ENCODE results near the gene SHE. TPM values are rescaled to one million over a fixed set of nuclear protein-coding genes. Genes with fewer than 3 reads are reported as not detected.
A peak's percentile ranks its signal among the peaks of the same experiment; 100 is the strongest.
"Not testable (repeated sequence)": the region's sequence is repeated elsewhere in the genome, so short reads cannot be mapped to it uniquely, and the experiment has no call there.

Gene SHE
- total RNA-seq, 5 donors from 2014 or later (not counting 1 experiment from before 2014, with no cell fraction given), result 0.06 to 0.07 (median 0.06) TPM; not detected in 2

DNA sequence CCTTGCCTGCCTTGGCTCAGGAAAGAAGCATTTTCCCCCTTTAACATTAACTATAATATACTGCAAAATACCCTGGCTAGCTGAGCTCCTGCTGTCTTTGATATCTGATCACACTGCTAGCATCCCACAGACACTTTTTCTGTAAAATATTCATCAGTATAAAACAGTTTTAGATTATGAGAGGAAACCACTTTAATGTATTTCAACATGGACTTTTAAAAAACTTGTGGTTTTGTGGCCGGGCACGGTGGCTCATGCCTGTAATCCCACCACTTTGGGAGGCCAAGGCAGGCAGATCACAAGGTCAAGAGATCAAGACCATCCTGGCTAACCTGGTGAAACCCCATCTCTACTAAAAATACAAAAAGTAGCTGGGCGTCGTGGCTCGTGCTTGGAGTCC lies 15.5 kb downstream of the SHE start:
- 0% methylated on average over 2 of the region's 5 CpGs for WGBS (ENCODE audit: insufficient coverage)
- POLR2A ChIA-PET, result interaction anchor here in 1 of 2 donors (1.0 kb wide), 1 partner anchor 194 kb away, joined by 4 read pairs; no protein-coding TSS in a partner anchor

DNA sequence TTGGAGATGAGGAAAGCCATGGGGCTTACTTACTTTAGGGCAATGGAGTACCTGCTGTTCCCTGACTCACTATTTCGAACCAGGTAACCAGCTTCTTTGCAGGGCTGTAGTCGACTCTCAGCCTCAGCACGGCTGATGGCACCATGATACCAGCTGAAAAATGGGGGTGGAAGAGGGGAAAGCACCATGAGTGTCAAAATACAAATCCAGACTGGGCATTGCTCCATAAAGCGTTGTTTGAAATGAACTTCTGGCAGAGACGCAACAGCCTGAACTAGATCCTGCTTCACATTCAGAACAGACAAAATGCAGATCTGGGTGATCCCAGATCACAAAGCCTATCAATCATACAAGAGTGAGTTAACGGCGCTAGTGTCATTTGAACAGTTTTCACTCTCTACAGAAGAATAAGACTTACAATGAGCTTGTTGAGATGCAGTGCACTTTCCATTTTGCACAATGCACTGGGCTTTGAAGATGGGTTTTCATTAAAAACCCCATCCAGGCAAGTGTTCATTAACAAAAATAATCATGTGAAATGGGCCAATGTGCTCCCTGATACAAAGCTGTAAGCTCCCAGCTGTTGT lies 16.2 kb downstream of the SHE start:
- POLR2A ChIA-PET, result interaction anchor here in 1 of 2 donors (1.0 kb wide), 1 partner anchor 194 kb away, joined by 4 read pairs; no protein-coding TSS in a partner anchor
- CTCF ChIA-PET, result no interaction called here

More for the DNA sequence above, 15.5 kb downstream of the SHE start:
- H3K27ac ChIP-seq (ENCODE audit: low read length); H3K9me3 Mint-ChIP-seq; H3K27me3 Mint-ChIP-seq; H3K27me3 ChIP-seq (replicated peaks in 1 of 2; ENCODE audit: control insufficient read depth in 2 of 2, extremely low read depth in 1 of 2, insufficient read depth in 2 of 2, low read length in 1 of 2); H3K4me1 ChIP-seq (ENCODE audit: control insufficient read depth in 1 of 2, extremely low read depth in 1 of 2, insufficient read depth in 2 of 2, low read length in 2 of 2); H3K27ac Mint-ChIP-seq; H3K4me3 ChIP-seq (ENCODE audit: control insufficient read depth in 1 of 2, extremely low read depth in 1 of 2, low read length in 1 of 2); H3K36me3 ChIP-seq (ENCODE audit: control insufficient read depth in 2 of 2, extremely low read depth in 1 of 2, insufficient read depth in 1 of 2, low read length in 1 of 2); H3K4me3 Mint-ChIP-seq; H3K9me3 ChIP-seq; DNase-seq; H3K36me3 Mint-ChIP-seq; H3K4me1 Mint-ChIP-seq; ATAC-seq (replicated peaks in 1 of 4): not testable (repeated sequence)
- CTCF ChIA-PET, result interaction anchor here in 1 of 2 donors (0.7 kb wide), 1 partner anchor 54 kb away, joined by 6 read pairs; no protein-coding TSS in a partner anchor

DNA sequence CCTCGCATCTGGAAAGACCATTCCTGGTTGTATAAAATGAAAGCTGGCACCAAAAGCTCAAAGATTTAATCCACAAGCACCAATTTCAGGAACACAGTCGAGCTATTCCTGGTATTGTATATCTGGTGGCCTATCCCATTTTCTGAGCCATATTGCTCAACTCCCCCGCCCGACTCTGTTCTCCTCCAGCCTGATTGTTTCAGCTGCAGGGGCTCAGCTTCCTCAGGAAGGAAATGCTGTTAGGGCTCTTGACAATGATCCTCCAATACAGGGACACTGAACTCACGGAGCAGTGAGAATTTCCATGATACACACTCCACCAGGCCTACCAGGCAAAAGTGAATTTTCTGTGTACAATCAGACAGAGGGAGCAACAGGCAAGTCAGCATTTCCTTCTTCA lies 17.1 kb downstream of the SHE start:
- H3K36me3 Mint-ChIP-seq, result no peaks in the 10 kb centered on the region
- 80% methylated on average over 1 of the region's 5 CpGs for WGBS (ENCODE audit: insufficient coverage)
- POLR2A ChIA-PET, result interaction anchor here in 1 of 2 donors (0.5 kb wide), 1 partner anchor 95 kb away, joined by 7 read pairs; no protein-coding TSS in a partner anchor

More for the DNA sequence above, 16.2 kb downstream of the SHE start:
- Histone ChIP-seq H3K9me3 (no peaks in the 10 kb centered on the region), H3K27me3 (replicated peaks in 1 of 2; ENCODE audit: control insufficient read depth in 2 of 2, extremely low read depth in 1 of 2, insufficient read depth in 2 of 2, low read length in 1 of 2) (no peaks in the 10 kb centered on the region), H3K27ac (ENCODE audit: low read length) (no peak overlapping the region), H3K4me1 (ENCODE audit: control insufficient read depth in 1 of 2, extremely low read depth in 1 of 2, insufficient read depth in 2 of 2, low read length in 2 of 2) (no peaks in the 10 kb centered on the region), H3K36me3 (ENCODE audit: control insufficient read depth in 2 of 2, extremely low read depth in 1 of 2, insufficient read depth in 1 of 2, low read length in 1 of 2) (no peaks in the 10 kb centered on the region), H3K4me3 (ENCODE audit: control insufficient read depth in 1 of 2, extremely low read depth in 1 of 2, low read length in 1 of 2) (no peak overlapping the region)
- Mint-ChIP-seq H3K4me3 (no peak overlapping the region), H3K4me1 (peaks cover 0 to 4% (median 0%) of the 10 kb centered on the region in 3 donors), H3K36me3 (no peaks in the 10 kb centered on the region), H3K27ac (no peak overlapping the region), H3K9me3 (no peaks in the 10 kb centered on the region), H3K27me3 (peaks cover 0 to 4% of the 10 kb centered on the region in 2 donors)
- DNase-seq, result no peak
- 97% methylated on average over 5 of the region's 7 CpGs for WGBS (ENCODE audit: insufficient coverage)
- ATAC-seq (replicated peaks in 1 of 4), result no peak

GRCh38 chr1:154483941-154484803 lies 18.0 kb downstream of the SHE start:
- 88% methylated on average over 11 of the region's 14 CpGs for WGBS (ENCODE audit: insufficient coverage)
- H3K27ac ChIP-seq (ENCODE audit: low read length), result no peak overlapping the region
- no peak overlapping the region for H3K4me3 ChIP-seq (ENCODE audit: control insufficient read depth in 1 of 2, extremely low read depth in 1 of 2, low read length in 1 of 2)
- H3K9me3 Mint-ChIP-seq, result no peaks in the 10 kb centered on the region
- no peaks in the 10 kb centered on the region for H3K36me3 ChIP-seq (ENCODE audit: control insufficient read depth in 2 of 2, extremely low read depth in 1 of 2, insufficient read depth in 1 of 2, low read length in 1 of 2)
- peaks cover 4 to 6% (median 5%) of the 10 kb centered on the region in 3 donors for H3K4me1 Mint-ChIP-seq
- H3K4me1 ChIP-seq (ENCODE audit: control insufficient read depth in 1 of 2, extremely low read depth in 1 of 2, insufficient read depth in 2 of 2, low read length in 2 of 2), result no peaks in the 10 kb centered on the region
- no peak overlapping the region for H3K27ac Mint-ChIP-seq
- H3K27me3 Mint-ChIP-seq, result peaks cover 0 to 4% of the 10 kb centered on the region in 2 donors
- H3K36me3 Mint-ChIP-seq, result no peaks in the 10 kb centered on the region
- H3K4me3 Mint-ChIP-seq, result no peak overlapping the region
- POLR2A ChIA-PET, result interaction anchor here in 1 of 2 donors (0.6 kb wide), 1 partner anchor 90 kb away, joined by 3 read pairs; no protein-coding TSS in a partner anchor
- no peaks in the 10 kb centered on the region for H3K27me3 ChIP-seq (replicated peaks in 1 of 2; ENCODE audit: control insufficient read depth in 2 of 2, extremely low read depth in 1 of 2, insufficient read depth in 2 of 2, low read length in 1 of 2)
- H3K9me3 ChIP-seq, result no peaks in the 10 kb centered on the region
- DNase-seq (no peak), ATAC-seq (replicated peaks in 1 of 4) (no peak)
- CTCF ChIA-PET, result interaction anchor here in 1 of 2 donors (1.1 kb wide), 1 partner anchor 62 kb away, joined by 3 read pairs; no protein-coding TSS in a partner anchor

More for the DNA sequence above, 17.1 kb downstream of the SHE start:
- CTCF ChIA-PET, result no interaction called here
- Histone ChIP-seq H3K9me3 (no peaks in the 10 kb centered on the region), H3K4me1 (ENCODE audit: control insufficient read depth in 1 of 2, extremely low read depth in 1 of 2, insufficient read depth in 2 of 2, low read length in 2 of 2) (no peaks in the 10 kb centered on the region), H3K36me3 (ENCODE audit: control insufficient read depth in 2 of 2, extremely low read depth in 1 of 2, insufficient read depth in 1 of 2, low read length in 1 of 2) (no peaks in the 10 kb centered on the region), H3K27me3 (replicated peaks in 1 of 2; ENCODE audit: control insufficient read depth in 2 of 2, extremely low read depth in 1 of 2, insufficient read depth in 2 of 2, low read length in 1 of 2) (no peaks in the 10 kb centered on the region), H3K27ac (ENCODE audit: low read length) (no peak overlapping the region), H3K4me3 (ENCODE audit: control insufficient read depth in 1 of 2, extremely low read depth in 1 of 2, low read length in 1 of 2) (no peak overlapping the region)
- H3K9me3 Mint-ChIP-seq, result no peaks in the 10 kb centered on the region
- H3K4me1 Mint-ChIP-seq, result peaks cover 0 to under 1% (median 0%) of the 10 kb centered on the region in 3 donors
- DNase-seq (no peak), ATAC-seq (replicated peaks in 1 of 4) (no peak)
- no peak overlapping the region for H3K4me3 Mint-ChIP-seq
- no peak overlapping the region for H3K27ac Mint-ChIP-seq
- H3K27me3 Mint-ChIP-seq, result peaks cover 0 to 4% of the 10 kb centered on the region in 2 donors

DNA sequence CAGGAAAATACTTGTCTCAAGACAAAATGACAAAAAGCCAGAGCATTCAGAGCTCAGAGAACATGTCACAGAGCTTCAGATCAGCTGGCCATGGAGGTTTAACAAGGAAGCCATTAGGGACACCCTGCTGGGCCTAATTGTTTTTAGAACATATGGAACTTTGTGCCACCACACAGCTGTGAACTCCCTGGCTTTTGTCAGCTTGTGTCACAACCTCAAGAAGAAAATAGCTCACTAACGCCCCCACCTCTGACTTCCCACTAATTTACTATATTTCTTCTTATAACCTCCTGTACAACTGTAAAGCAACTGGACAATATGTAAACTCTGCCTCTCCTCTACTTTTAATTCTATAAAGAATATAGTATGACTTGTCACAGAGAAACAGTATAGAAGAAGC lies 21.2 kb downstream of the SHE start:
- no peaks in the 10 kb centered on the region for H3K9me3 ChIP-seq
- Mint-ChIP-seq H3K4me3 (no peak overlapping the region), H3K27ac (no peak overlapping the region), H3K27me3 (peaks cover 0 to 4% of the 10 kb centered on the region in 2 donors), H3K9me3 (no peaks in the 10 kb centered on the region), H3K36me3 (no peaks in the 10 kb centered on the region), H3K4me1 (peaks cover 17 to 21% (median 18%) of the 10 kb centered on the region in 3 donors)
- H3K4me3 ChIP-seq (ENCODE audit: control insufficient read depth in 1 of 2, extremely low read depth in 1 of 2, low read length in 1 of 2), result no peak overlapping the region
- DNase-seq, result no peak
- POLR2A ChIA-PET, result no interaction called here
- no peak for ATAC-seq (replicated peaks in 1 of 4)
- CTCF ChIA-PET, result interaction anchor here (0.5 to 3.3 kb wide), 9 partner anchors 13 to 157 kb away, joined by 3 to 25 read pairs (median 3); no protein-coding TSS in a partner anchor
- H3K4me1 ChIP-seq (ENCODE audit: control insufficient read depth in 1 of 2, extremely low read depth in 1 of 2, insufficient read depth in 2 of 2, low read length in 2 of 2), result peaks cover 0 to 4% of the 10 kb centered on the region in 2 experiments
- H3K27ac ChIP-seq (ENCODE audit: low read length), result no peak overlapping the region
- WGBS (ENCODE audit: insufficient coverage), result no CpG with 5 or more reads among the region's 1 CpG
- no peaks in the 10 kb centered on the region for H3K36me3 ChIP-seq (ENCODE audit: control insufficient read depth in 2 of 2, extremely low read depth in 1 of 2, insufficient read depth in 1 of 2, low read length in 1 of 2)
- H3K27me3 ChIP-seq (replicated peaks in 1 of 2; ENCODE audit: control insufficient read depth in 2 of 2, extremely low read depth in 1 of 2, insufficient read depth in 2 of 2, low read length in 1 of 2), result no peaks in the 10 kb centered on the region

DNA sequence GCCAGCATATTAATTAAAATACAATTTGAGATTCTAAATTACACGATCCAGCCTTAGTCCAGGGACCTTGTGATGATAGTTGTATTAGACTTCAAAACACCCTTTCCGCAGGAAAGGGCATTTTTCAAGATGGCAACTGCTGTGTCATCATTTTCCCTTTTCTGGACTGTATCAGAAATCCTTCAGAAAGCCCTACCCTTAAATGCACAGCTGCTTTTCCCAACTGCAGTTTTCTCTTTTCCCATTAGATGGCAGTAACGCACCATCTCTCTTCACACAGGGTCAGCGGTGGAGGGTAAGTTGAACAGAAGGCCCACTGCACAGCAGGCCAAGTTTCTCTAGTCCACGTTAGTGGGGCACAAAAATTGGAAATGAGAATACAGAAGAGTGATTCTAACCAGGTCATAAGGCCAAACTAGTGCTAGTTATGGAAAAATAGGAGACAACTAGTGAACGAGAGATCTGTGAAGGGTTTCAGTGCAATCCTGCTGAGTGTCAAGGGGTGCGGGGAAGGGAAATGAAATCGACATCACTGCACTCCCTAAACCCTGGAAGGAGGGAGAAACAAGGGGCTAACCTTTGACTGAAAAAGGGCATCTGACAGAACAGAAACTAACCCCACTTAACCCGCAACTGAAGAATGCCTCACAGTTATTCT lies 22.3 kb downstream of the SHE start:
- peak; percentile 82 to 87 (median 83) for ATAC-seq (replicated peaks in 1 of 4)
- whole genome bisulfite sequencing (ENCODE audit: insufficient coverage), result 50% methylated on average over 2 of the region's 9 CpGs
- Histone ChIP-seq H3K27me3 (replicated peaks in 1 of 2; ENCODE audit: control insufficient read depth in 2 of 2, extremely low read depth in 1 of 2, insufficient read depth in 2 of 2, low read length in 1 of 2) (no peaks in the 10 kb centered on the region), H3K36me3 (ENCODE audit: control insufficient read depth in 2 of 2, extremely low read depth in 1 of 2, insufficient read depth in 1 of 2, low read length in 1 of 2) (no peaks in the 10 kb centered on the region), H3K4me1 (ENCODE audit: control insufficient read depth in 1 of 2, extremely low read depth in 1 of 2, insufficient read depth in 2 of 2, low read length in 2 of 2) (peaks cover 0 to 4% of the 10 kb centered on the region in 2 experiments), H3K27ac (ENCODE audit: low read length) (no peak overlapping the region), H3K9me3 (no peaks in the 10 kb centered on the region), H3K4me3 (ENCODE audit: control insufficient read depth in 1 of 2, extremely low read depth in 1 of 2, low read length in 1 of 2) (no peak overlapping the region)
- Mint-ChIP-seq H3K9me3 (no peaks in the 10 kb centered on the region), H3K4me1 (peaks cover 17 to 21% (median 18%) of the 10 kb centered on the region in 3 donors), H3K36me3 (no peaks in the 10 kb centered on the region), H3K27me3 (peaks cover 0 to 4% of the 10 kb centered on the region in 2 donors), H3K27ac (no peak overlapping the region), H3K4me3 (no peak overlapping the region)
- POLR2A ChIA-PET, result no interaction called here
- DNase-seq, result peak in 23 of 35 experiments; percentile 21 to 83 (median 40)
- CTCF ChIA-PET, result interaction anchor here (0.5 to 3.3 kb wide), 17 partner anchors 13 to 816 kb away, joined by 3 to 25 read pairs (median 3); no protein-coding TSS in a partner anchor
